H9 (cell line): ENCODE results near the gene KRTAP21-3. TPM values are rescaled to one million over a fixed set of nuclear protein-coding genes. Genes with fewer than 3 reads are reported as not detected.

ENCODE experiments used
- DNase-seq: peaks from one replicate; pipeline ENCODE4 v3.0.0-alpha.2; 2017
- H2AFZ ChIP-seq: one replicate; pipeline ENCODE4 v1.6.1; 2013; ENCODE audit warnings: mild to moderate bottlenecking, low read length, control low read depth, moderate library complexity
- H2AK5ac ChIP-seq: 2 replicates; pipeline ENCODE4 v1.6.1; 2013; ENCODE audit warnings: low read length, control low read depth, mixed read lengths; ENCODE audit not compliant: insufficient read length
- H2BK120ac ChIP-seq: one replicate; pipeline ENCODE4 v1.6.1; 2013; ENCODE audit warnings: low read depth, mild to moderate bottlenecking, low read length, control low read depth, inconsistent platforms; ENCODE audit not compliant: poor library complexity, severe bottlenecking
- H2BK12ac ChIP-seq: 2 replicates; pipeline ENCODE4 v1.6.1; 2013; ENCODE audit warnings: low read length, control low read depth, mixed read lengths, low read depth; ENCODE audit not compliant: insufficient read length
- H2BK15ac ChIP-seq: 2 replicates; pipeline ENCODE4 v1.6.1; 2013; ENCODE audit warnings: low read depth, low read length, control low read depth
- H2BK20ac ChIP-seq: one replicate; pipeline ENCODE4 v1.6.1; 2013; ENCODE audit warnings: low read depth, mild to moderate bottlenecking, low read length, control low read depth, inconsistent platforms; ENCODE audit not compliant: poor library complexity, severe bottlenecking
- H2BK5ac ChIP-seq: 2 replicates; pipeline ENCODE4 v1.6.1; 2013; ENCODE audit warnings: low read length, control low read depth, mixed read lengths; ENCODE audit not compliant: insufficient read length
- H3K14ac ChIP-seq: 2 replicates; pipeline ENCODE4 v1.6.1; 2013; ENCODE audit warnings: low read length, control low read depth; ENCODE audit not compliant: insufficient read depth
- H3K18ac ChIP-seq: 2 replicates; pipeline ENCODE4 v1.6.1; 2013; ENCODE audit warnings: low read depth, mild to moderate bottlenecking, mixed read lengths, low read length, control low read depth; ENCODE audit not compliant: insufficient read length
- H3K23ac ChIP-seq: 2 replicates; pipeline ENCODE4 v1.6.1; 2013; ENCODE audit warnings: low read length, control low read depth, mixed read lengths, low read depth; ENCODE audit not compliant: insufficient read length
- H3K23me2 ChIP-seq: 2 replicates; pipeline ENCODE4 v1.6.1; 2013; ENCODE audit warnings: low read depth, mild to moderate bottlenecking, mixed read lengths, low read length, control low read depth; ENCODE audit not compliant: insufficient read length, poor library complexity, severe bottlenecking
- H3K27ac ChIP-seq: 2 replicates; pipeline ENCODE4 v1.5.1; 2013; ENCODE audit warnings: low read length, control low read depth, mixed read lengths, low read depth; ENCODE audit not compliant: insufficient read length
- H3K27me3 ChIP-seq: 2 replicates; pipeline ENCODE4 v1.6.1; 2013; ENCODE audit warnings: low read length, control low read depth, inconsistent platforms; ENCODE audit not compliant: insufficient read depth
- H3K4ac ChIP-seq: 2 replicates; pipeline ENCODE4 v1.6.1; 2013; ENCODE audit warnings: low read depth, mild to moderate bottlenecking, control low read depth, inconsistent platforms, low read length, moderate library complexity
- H3K4me1 ChIP-seq: 2 replicates; pipeline ENCODE4 v1.6.1; 2013; ENCODE audit warnings: low read length, control low read depth, inconsistent platforms; ENCODE audit not compliant: insufficient read depth
- H3K4me2 ChIP-seq: 2 replicates; pipeline ENCODE4 v1.6.1; 2013; ENCODE audit warnings: low read length, control low read depth, mixed read lengths; ENCODE audit not compliant: insufficient read length, insufficient read depth
- H3K56ac ChIP-seq: 2 replicates; pipeline ENCODE4 v1.6.1; 2013; ENCODE audit warnings: low read depth, mild to moderate bottlenecking, mixed read lengths, low read length, control low read depth; ENCODE audit not compliant: insufficient read length
- H3K79me1 ChIP-seq: 2 replicates; pipeline ENCODE4 v1.6.1; 2013; ENCODE audit warnings: low read depth, mild to moderate bottlenecking, moderate library complexity, low read length, control low read depth, inconsistent platforms; ENCODE audit not compliant: insufficient read depth, poor library complexity, severe bottlenecking
- H3K79me2 ChIP-seq: 2 replicates; pipeline ENCODE4 v1.6.1; 2013; ENCODE audit warnings: low read length, control low read depth, inconsistent platforms; ENCODE audit not compliant: insufficient read depth
- H3K9ac ChIP-seq: 2 replicates; pipeline ENCODE4 v1.6.1; 2013; ENCODE audit warnings: low read length, control low read depth, mixed read lengths; ENCODE audit not compliant: insufficient read length; ENCODE audit errors: extremely low read depth
- H3K9me3 ChIP-seq: one replicate; pipeline ENCODE4 v1.6.1; 2013; ENCODE audit warnings: low read depth, low read length, inconsistent platforms; ENCODE audit not compliant: control insufficient read depth
- H3T11ph ChIP-seq: one replicate; pipeline ENCODE4 v1.6.1; 2013; ENCODE audit warnings: mild to moderate bottlenecking, low read length, control low read depth, inconsistent platforms
- H4K20me1 ChIP-seq: one replicate; pipeline ENCODE4 v1.6.1; 2013; ENCODE audit not compliant: control insufficient read depth, insufficient read length, insufficient read depth
- H4K5ac ChIP-seq: 2 replicates; pipeline ENCODE4 v1.6.1; 2013; ENCODE audit warnings: low read depth, mild to moderate bottlenecking, mixed read lengths, low read length, control low read depth; ENCODE audit not compliant: insufficient read length
- H4K8ac ChIP-seq: replicated peaks from 2 replicates; pipeline ENCODE4 v1.6.1; 2013; ENCODE audit warnings: low read length, control low read depth, mixed read lengths, low read depth; ENCODE audit not compliant: insufficient read length
- H4K91ac ChIP-seq: 2 replicates; pipeline ENCODE4 v1.6.1; 2013; ENCODE audit warnings: low read depth, mild to moderate bottlenecking, moderate library complexity, mixed read lengths, low read length, control low read depth; ENCODE audit not compliant: insufficient read length
- H3K27ac Mint-ChIP-seq, 3 experiments: 2 replicates in 2 of 3; 3 replicates in 1 of 3; pipeline ENCODE4 v1.8.0; 2020 to 2021; ENCODE audit warnings: mixed read lengths in 3 of 3, mild to moderate bottlenecking in 1 of 3, moderate library complexity in 1 of 3
- H3K27me3 Mint-ChIP-seq: 2 replicates; pipeline ENCODE4 v1.8.0; 2021; ENCODE audit warnings: low read depth, mild to moderate bottlenecking, moderate library complexity, mixed read lengths
- H3K36me3 Mint-ChIP-seq, 3 experiments: 2 replicates in 2 of 3; 3 replicates in 1 of 3; pipeline ENCODE4 v1.8.0; 2020 to 2021; ENCODE audit warnings: low read depth in 3 of 3, mixed read lengths in 3 of 3; ENCODE audit not compliant: insufficient read depth in 1 of 3
- H3K4me1 Mint-ChIP-seq, 2 experiments: 2 replicates each; pipeline ENCODE4 v1.8.0; 2020; ENCODE audit warnings: mixed read lengths in 2 of 2
- H3K4me3 Mint-ChIP-seq, 2 experiments: 2 replicates in 1 of 2; 3 replicates in 1 of 2; pipeline ENCODE4 v1.8.0; 2020 to 2021; ENCODE audit warnings: mild to moderate bottlenecking in 2 of 2, mixed read lengths in 2 of 2, moderate library complexity in 1 of 2
- H3K9me3 Mint-ChIP-seq, 2 experiments: 2 replicates in 1 of 2; 3 replicates in 1 of 2; pipeline ENCODE4 v1.8.0; 2020; ENCODE audit warnings: mild to moderate bottlenecking in 2 of 2, mixed read lengths in 2 of 2, moderate library complexity in 1 of 2
- WGBS: extraction: QIAGEN DNeasy Blood & Tissue Kit; methylation state at CpG from one replicate; pipeline ENCODE4 v1.1.7; 2013; ENCODE audit warnings: missing lambda C conversion rate, low lambda C conversion rate, mixed read lengths; ENCODE audit not compliant: insufficient read length; ENCODE audit errors: extremely low coverage; 5-methylcytosine and 5-hydroxymethylcytosine counted together
- total RNA-seq: library from RNA; stranded (reverse); gene quantifications from 2 replicates; pipeline ENCODE4 v1.2.1, GENCODE V29; 2021
- TF ChIP-seq, protein P1 (sequence below): fragments of 200-600 bp; sonication (generic); conservative IDR thresholded peaks from 3 replicates; pipeline ENCODE4 v1.8.0; 2021; ENCODE audit warnings: antibody characterized with exemption, mild to moderate bottlenecking

Gene KRTAP21-3
- total RNA-seq, 1 experiment from 2014 or later, result not detected

DNA sequence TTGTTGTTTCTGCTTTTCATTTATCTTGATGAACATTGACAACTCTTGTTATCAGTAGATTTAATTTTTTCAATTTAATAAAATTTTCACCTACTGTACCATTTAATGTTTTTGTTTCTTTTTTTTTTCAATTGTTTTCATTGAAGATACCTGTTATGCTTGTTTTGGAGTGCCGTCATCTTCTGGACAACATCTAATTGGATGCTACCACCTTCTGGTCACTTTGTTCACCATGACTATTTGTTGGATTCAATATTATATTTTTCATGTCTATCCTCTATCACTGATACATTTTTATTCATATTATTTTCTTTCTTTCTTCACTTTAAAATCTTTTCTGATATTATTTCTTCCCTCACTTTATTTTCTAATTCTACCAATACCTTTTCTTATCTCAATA lies 14.4 kb upstream of the KRTAP21-3 start:
- H2AK5ac ChIP-seq, result no peak overlapping the region
- H3K79me2 ChIP-seq, result no peaks in the 10 kb centered on the region

More for the DNA sequence above, 14.4 kb upstream of the KRTAP21-3 start:
- Mint-ChIP-seq H3K9me3 (peaks cover 6 to 20% of the 10 kb centered on the region in 2 experiments; a peak in 3 of 5 replicates), H3K4me1 (no peaks in the 10 kb centered on the region), H3K36me3 (peaks cover 0 to 30% (median 0%) of the 10 kb centered on the region in 3 experiments; a peak in 2 of 7 replicates), H3K27ac (no peak overlapping the region), H3K4me3 (no peak overlapping the region), H3K27me3 (no peaks in the 10 kb centered on the region)
- no peak overlapping the region for H3K56ac ChIP-seq
- H3K18ac ChIP-seq, result no peak overlapping the region
- no peak overlapping the region for H2BK15ac ChIP-seq
- no peak overlapping the region for H3T11ph ChIP-seq
- no peak overlapping the region for H3K4ac ChIP-seq
- H2AFZ ChIP-seq, result no peak overlapping the region
- no peak overlapping the region for H4K8ac ChIP-seq
- no peak overlapping the region for H2BK20ac ChIP-seq
- no peak overlapping the region for H3K9ac ChIP-seq
- no peaks in the 10 kb centered on the region for H3K23me2 ChIP-seq
- H3K27ac ChIP-seq, result no peak overlapping the region
- H4K5ac ChIP-seq, result no peak overlapping the region
- DNase-seq, result no peak
- no peaks in the 10 kb centered on the region for H3K4me1 ChIP-seq
- no peak overlapping the region for H2BK120ac ChIP-seq
- H3K23ac ChIP-seq, result no peak overlapping the region
- no peak overlapping the region for H3K14ac ChIP-seq
- no peak overlapping the region for H2BK12ac ChIP-seq
- H3K27me3 ChIP-seq, result no peaks in the 10 kb centered on the region
- no peaks in the 10 kb centered on the region for H3K9me3 ChIP-seq
- TF ChIP-seq, protein P1, sequence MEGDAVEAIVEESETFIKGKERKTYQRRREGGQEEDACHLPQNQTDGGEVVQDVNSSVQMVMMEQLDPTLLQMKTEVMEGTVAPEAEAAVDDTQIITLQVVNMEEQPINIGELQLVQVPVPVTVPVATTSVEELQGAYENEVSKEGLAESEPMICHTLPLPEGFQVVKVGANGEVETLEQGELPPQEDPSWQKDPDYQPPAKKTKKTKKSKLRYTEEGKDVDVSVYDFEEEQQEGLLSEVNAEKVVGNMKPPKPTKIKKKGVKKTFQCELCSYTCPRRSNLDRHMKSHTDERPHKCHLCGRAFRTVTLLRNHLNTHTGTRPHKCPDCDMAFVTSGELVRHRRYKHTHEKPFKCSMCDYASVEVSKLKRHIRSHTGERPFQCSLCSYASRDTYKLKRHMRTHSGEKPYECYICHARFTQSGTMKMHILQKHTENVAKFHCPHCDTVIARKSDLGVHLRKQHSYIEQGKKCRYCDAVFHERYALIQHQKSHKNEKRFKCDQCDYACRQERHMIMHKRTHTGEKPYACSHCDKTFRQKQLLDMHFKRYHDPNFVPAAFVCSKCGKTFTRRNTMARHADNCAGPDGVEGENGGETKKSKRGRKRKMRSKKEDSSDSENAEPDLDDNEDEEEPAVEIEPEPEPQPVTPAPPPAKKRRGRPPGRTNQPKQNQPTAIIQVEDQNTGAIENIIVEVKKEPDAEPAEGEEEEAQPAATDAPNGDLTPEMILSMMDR, result no peak
- no peak overlapping the region for H4K91ac ChIP-seq
- no CpG with 5 or more reads among the region's 1 CpG for WGBS
- H3K4me2 ChIP-seq, result no peak overlapping the region
- H4K20me1 ChIP-seq, result no peaks in the 10 kb centered on the region
- H2BK5ac ChIP-seq, result no peak overlapping the region
- no peaks in the 10 kb centered on the region for H3K79me1 ChIP-seq
